GM23248 (cell line): ENCODE measurements around the gene TMEM131. TPM values are rescaled to one million over a fixed set of nuclear protein-coding genes. Genes with fewer than 3 reads are reported as not detected.

Source experiments
- DNase-seq: peaks from one replicate; pipeline ENCODE4 v3.0.0-alpha.2; 2015
- H2AFZ ChIP-seq: fragments of 200-600 bp; sonication (generic); 2 replicates; pipeline ENCODE4 v1.6.1; 2016; ENCODE audit warnings: antibody characterized with exemption
- H3F3A ChIP-seq: fragments of 200-600 bp; sonication (generic); 2 replicates; pipeline ENCODE4 v1.6.1; 2016; ENCODE audit warnings: mild to moderate bottlenecking, antibody characterized with exemption, mixed run types; ENCODE audit not compliant: insufficient read depth
- H3K27ac ChIP-seq: fragments of 200-600 bp; sonication (generic); 2 replicates; pipeline ENCODE4 v1.5.1; 2016; ENCODE audit warnings: mild to moderate bottlenecking
- H3K27me3 ChIP-seq: fragments of 200-600 bp; sonication (generic); replicated peaks from 2 replicates; pipeline ENCODE4 v1.6.1; 2016; ENCODE audit warnings: mild to moderate bottlenecking; ENCODE audit not compliant: insufficient read depth
- H3K36me3 ChIP-seq: fragments of 200-600 bp; sonication (generic); 2 replicates; pipeline ENCODE4 v1.6.1; 2016; ENCODE audit warnings: low read depth, mild to moderate bottlenecking
- H3K4me1 ChIP-seq: fragments of 200-600 bp; sonication (generic); 2 replicates; pipeline ENCODE4 v1.6.1; 2016; ENCODE audit warnings: mild to moderate bottlenecking; ENCODE audit not compliant: insufficient read depth
- H3K4me2 ChIP-seq: fragments of 200-600 bp; sonication (generic); one replicate; pipeline ENCODE4 v1.6.1; 2016; ENCODE audit warnings: mild to moderate bottlenecking; ENCODE audit not compliant: unreplicated experiment
- H3K4me3 ChIP-seq: fragments of 200-600 bp; sonication (generic); 2 replicates; pipeline ENCODE4 v1.5.1; 2016; ENCODE audit warnings: mild to moderate bottlenecking
- H3K79me2 ChIP-seq: fragments of 200-600 bp; sonication (generic); 2 replicates; pipeline ENCODE4 v1.6.1; 2016; ENCODE audit warnings: mild to moderate bottlenecking; ENCODE audit not compliant: insufficient read depth
- H3K9ac ChIP-seq: fragments of 200-600 bp; sonication (generic); 2 replicates; pipeline ENCODE4 v1.6.1; 2016; ENCODE audit warnings: mild to moderate bottlenecking
- H3K9me2 ChIP-seq: fragments of 200-600 bp; sonication (generic); 2 replicates; pipeline ENCODE4 v1.6.1; 2016; ENCODE audit warnings: mixed run types, mild to moderate bottlenecking, moderate library complexity; ENCODE audit not compliant: insufficient read depth
- H3K9me3 ChIP-seq: fragments of 200-600 bp; sonication (generic); one replicate; pipeline ENCODE4 v1.6.1; 2017; ENCODE audit warnings: low read depth
- H4K20me1 ChIP-seq: fragments of 200-600 bp; sonication (generic); 2 replicates; pipeline ENCODE4 v1.6.0; 2016; ENCODE audit not compliant: insufficient read depth
- EZH2 ChIP-seq: fragments of 200-600 bp; sonication (generic); IDR thresholded peaks from 2 replicates; pipeline ENCODE4 v1.6.1; 2018; ENCODE audit warnings: antibody characterized with exemption, mild to moderate bottlenecking; ENCODE audit not compliant: insufficient read depth, poor library complexity, severe bottlenecking
- EZH2phosphoT487 ChIP-seq: fragments of 200-600 bp; sonication (generic); IDR thresholded peaks from 2 replicates; pipeline ENCODE4 v1.6.1; 2018; ENCODE audit warnings: antibody characterized with exemption, moderate library complexity, mild to moderate bottlenecking, low read depth; ENCODE audit not compliant: insufficient read depth
- WGBS, 2 experiments: methylation state at CpG; one replicate each; pipeline ENCODE4 v1.1.6; 2015 to 2017; ENCODE audit warnings: low lambda C conversion rate in 2 of 2, low coverage in 1 of 2; ENCODE audit errors: missing lambda C conversion rate in 2 of 2; 5-methylcytosine and 5-hydroxymethylcytosine counted together
- in situ Hi-C: fragments of 300-500 bp; cut with MboI; formaldehyde crosslinking; loops from 2 replicates; pipeline ENCODE4 v1.15.0; 2020
- polyA plus RNA-seq: library from polyadenylated mRNA; unstranded; fragments of >200 nt; fragmentation: Nextera tagmentation; extraction: Ambion mirVana; gene quantifications from 2 replicates; pipeline ENCODE4 v1.2.1, GENCODE V29; 2016
- total RNA-seq: library from RNA; depleted of rRNA; stranded (reverse); fragments of >200 nt; shearing (Covaris generic); gene quantifications from 2 replicates; pipeline ENCODE4 v1.2.3, GENCODE V29; 2014

The TMEM131 gene
- total and polyA plus RNA-seq, 2 experiments from 2014 or later, result 15.7 to 16.4 TPM

- Histone ChIP-seq H3K4me1 (peaks cover 28% of the 10 kb centered on the region), H3K4me3 (no peak overlapping the region), H3K4me2 (no peak overlapping the region), H3K79me2 (peaks cover 100% of the 10 kb centered on the region), H4K20me1 (peaks cover 38% of the 10 kb centered on the region), H3K9ac (no peak overlapping the region), H3K9me3 (no peaks in the 10 kb centered on the region), H3K9me2 (no peaks in the 10 kb centered on the region), H3K27ac (no peak overlapping the region), H3K27me3 (no peaks in the 10 kb centered on the region), H3K36me3 (no peaks in the 10 kb centered on the region), H2AFZ (no peak overlapping the region), H3F3A (peaks cover 12% of the 10 kb centered on the region)
- in situ Hi-C loops, result no loop called here
- TF ChIP-seq EZH2, result no peak
- TF ChIP-seq EZH2phosphoT487, result no peak
- DNase-seq, result no peak
- WGBS, 2 experiments, result 77 to 87% methylated on average over 3 of the region's 3 CpGs
These were observed 64.5 kb downstream of the TMEM131 start for GRCh38 chr2:97931118-97931857.

GRCh38 chr2:97928591-97928990, 67.2 kb downstream of the TMEM131 start:
- Histone ChIP-seq H3K4me2 (no peak overlapping the region), H3K27me3 (no peaks in the 10 kb centered on the region), H3K27ac (no peak overlapping the region), H3K9me3 (no peaks in the 10 kb centered on the region), H4K20me1 (peaks cover 22% of the 10 kb centered on the region), H3K9ac (no peak overlapping the region), H3F3A (no peaks in the 10 kb centered on the region), H3K4me1 (peaks cover 13% of the 10 kb centered on the region; the same call in 1 of the 2 replicates), H3K9me2 (no peaks in the 10 kb centered on the region), H3K4me3 (no peak overlapping the region), H2AFZ (no peak overlapping the region), H3K79me2 (peaks cover 85% of the 10 kb centered on the region), H3K36me3 (0 out of 2 replicates have a peak, but pooled peaks cover 8% of the 10 kb centered on the region)
- TF ChIP-seq EZH2 (no peak), EZH2phosphoT487 (no peak)
- WGBS, 2 experiments, result 84 to 87% methylated on average over 3 of the region's 3 CpGs
- in situ Hi-C loops, result no loop called here
- no peak for DNase-seq

GRCh38 chr2:97926946-97927345, 68.8 kb downstream of the TMEM131 start:
- H3K9me2 ChIP-seq, result no peaks in the 10 kb centered on the region
- no peaks in the 10 kb centered on the region for H3K27me3 ChIP-seq
- peaks cover 18% of the 10 kb centered on the region; the same call in 1 of the 2 replicates for H4K20me1 ChIP-seq
- TF ChIP-seq EZH2phosphoT487, result no peak
- no peak for TF ChIP-seq EZH2
- H3K4me1 ChIP-seq, result peaks cover 13% of the 10 kb centered on the region; the same call in 1 of the 2 replicates
- H3K27ac ChIP-seq, result no peak overlapping the region
- H3K36me3 ChIP-seq, result 0 out of 2 replicates have a peak, but pooled peaks cover 8% of the 10 kb centered on the region
- H3K9ac ChIP-seq, result no peak overlapping the region
- H3F3A ChIP-seq, result no peaks in the 10 kb centered on the region
- no peaks in the 10 kb centered on the region for H3K9me3 ChIP-seq
- in situ Hi-C loops, result no loop called here
- no peak overlapping the region for H3K4me2 ChIP-seq
- no peak overlapping the region for H3K4me3 ChIP-seq
- WGBS, 2 experiments, result 84 to 89% methylated on average over 2 of the region's 2 CpGs
- no peak overlapping the region for H2AFZ ChIP-seq
- H3K79me2 ChIP-seq, result peaks cover 79% of the 10 kb centered on the region
- no peak for DNase-seq

- peaks cover 79% of the 10 kb centered on the region for H3K79me2 ChIP-seq
- in situ Hi-C loops, result no loop called here
These were observed 71.6 kb downstream of the TMEM131 start for GRCh38 chr2:97924194-97924593.

More at GRCh38 chr2:97924194-97924593, 71.6 kb downstream of the TMEM131 start:
- no peaks in the 10 kb centered on the region for H3K9me3 ChIP-seq
- no peaks in the 10 kb centered on the region for H3K9me2 ChIP-seq
- peaks cover 13% of the 10 kb centered on the region; the same call in 1 of the 2 replicates for H3K4me1 ChIP-seq
- no peak for DNase-seq
- H3K4me3 ChIP-seq, result no peak overlapping the region
- no peak overlapping the region for H3K27ac ChIP-seq
- peaks cover 7% of the 10 kb centered on the region; the same call in 1 of the 2 replicates for H4K20me1 ChIP-seq
- TF ChIP-seq EZH2phosphoT487, result no peak
- TF ChIP-seq EZH2, result no peak
- peaks cover 3% of the 10 kb centered on the region; the same call in 1 of the 2 replicates for H3F3A ChIP-seq
- no peak overlapping the region for H3K4me2 ChIP-seq
- H3K9ac ChIP-seq, result no peak overlapping the region
- H3K36me3 ChIP-seq, result peaks cover 8% of the 10 kb centered on the region; the same call in 1 of the 2 replicates
- no peaks in the 10 kb centered on the region for H3K27me3 ChIP-seq
- WGBS, 2 experiments, result 94 to 96% methylated on average over 3 to 4 of the region's 4 CpGs
- H2AFZ ChIP-seq, result no peak overlapping the region
